Measurements from ENCODE around the gene SNN. TPM values are rescaled to one million over a fixed set of nuclear protein-coding genes. Genes with fewer than 3 reads are reported as not detected.

SNN gene
- total and polyA plus RNA-seq, 2 experiments from 2014 or later, result 28.3 to 41.8 TPM

DNA sequence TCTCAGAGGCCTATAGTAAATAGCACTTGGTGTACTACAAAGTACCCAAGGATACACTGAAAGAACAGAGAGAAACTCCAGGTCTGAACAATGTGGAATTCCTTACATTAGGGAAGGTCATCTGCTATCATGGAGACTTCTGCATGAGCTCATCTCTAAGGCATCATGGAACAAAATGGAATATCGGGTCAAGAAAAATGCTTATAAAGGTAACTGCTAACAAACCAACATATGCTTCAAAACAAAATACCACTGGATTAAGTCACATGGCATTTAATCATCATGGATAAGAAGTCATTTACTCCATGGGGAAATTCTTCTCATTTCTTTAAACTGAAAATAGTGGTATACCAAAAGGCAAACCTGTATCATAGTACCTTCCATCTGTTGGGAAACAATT lies 40.2 kb downstream of the SNN start:
- H3K4me1 ChIP-seq (ENCODE audit: low read depth), result peaks cover 19% of the 10 kb centered on the region
- H3K27ac ChIP-seq, result no peak overlapping the region
- no peaks in the 10 kb centered on the region for H3K9me3 ChIP-seq (ENCODE audit: low read depth)
- peaks cover 1% of the 10 kb centered on the region for H3K36me3 ChIP-seq
- H3K27me3 ChIP-seq, result no peaks in the 10 kb centered on the region
- peak in 1 of 2 donors; percentile 23 for DNase-seq (ENCODE audit: low read depth in 1 of 2, low spot score in 1 of 2)
- TF ChIP-seq, protein P1, sequence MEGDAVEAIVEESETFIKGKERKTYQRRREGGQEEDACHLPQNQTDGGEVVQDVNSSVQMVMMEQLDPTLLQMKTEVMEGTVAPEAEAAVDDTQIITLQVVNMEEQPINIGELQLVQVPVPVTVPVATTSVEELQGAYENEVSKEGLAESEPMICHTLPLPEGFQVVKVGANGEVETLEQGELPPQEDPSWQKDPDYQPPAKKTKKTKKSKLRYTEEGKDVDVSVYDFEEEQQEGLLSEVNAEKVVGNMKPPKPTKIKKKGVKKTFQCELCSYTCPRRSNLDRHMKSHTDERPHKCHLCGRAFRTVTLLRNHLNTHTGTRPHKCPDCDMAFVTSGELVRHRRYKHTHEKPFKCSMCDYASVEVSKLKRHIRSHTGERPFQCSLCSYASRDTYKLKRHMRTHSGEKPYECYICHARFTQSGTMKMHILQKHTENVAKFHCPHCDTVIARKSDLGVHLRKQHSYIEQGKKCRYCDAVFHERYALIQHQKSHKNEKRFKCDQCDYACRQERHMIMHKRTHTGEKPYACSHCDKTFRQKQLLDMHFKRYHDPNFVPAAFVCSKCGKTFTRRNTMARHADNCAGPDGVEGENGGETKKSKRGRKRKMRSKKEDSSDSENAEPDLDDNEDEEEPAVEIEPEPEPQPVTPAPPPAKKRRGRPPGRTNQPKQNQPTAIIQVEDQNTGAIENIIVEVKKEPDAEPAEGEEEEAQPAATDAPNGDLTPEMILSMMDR (IDR thresholded peaks at IDR 0.05; ENCODE audit: low read depth, low read length), result no peak
- H3K4me3 ChIP-seq, result no peak overlapping the region

GRCh38 chr16:11711662-11712061 lies 43.4 kb downstream of the SNN start:
- DNase-seq (ENCODE audit: low read depth in 1 of 2, low spot score in 1 of 2), result no peak
- Histone ChIP-seq H3K4me1 (ENCODE audit: low read depth) (peaks cover 9% of the 10 kb centered on the region), H3K4me3 (no peak overlapping the region), H3K27me3 (no peaks in the 10 kb centered on the region), H3K36me3 (peaks cover 6% of the 10 kb centered on the region), H3K27ac (peak overlapping the region; percentile 27), H3K9me3 (ENCODE audit: low read depth) (no peaks in the 10 kb centered on the region)
- TF ChIP-seq, protein P1 (IDR thresholded peaks at IDR 0.05; ENCODE audit: low read depth, low read length), result no peak

DNA sequence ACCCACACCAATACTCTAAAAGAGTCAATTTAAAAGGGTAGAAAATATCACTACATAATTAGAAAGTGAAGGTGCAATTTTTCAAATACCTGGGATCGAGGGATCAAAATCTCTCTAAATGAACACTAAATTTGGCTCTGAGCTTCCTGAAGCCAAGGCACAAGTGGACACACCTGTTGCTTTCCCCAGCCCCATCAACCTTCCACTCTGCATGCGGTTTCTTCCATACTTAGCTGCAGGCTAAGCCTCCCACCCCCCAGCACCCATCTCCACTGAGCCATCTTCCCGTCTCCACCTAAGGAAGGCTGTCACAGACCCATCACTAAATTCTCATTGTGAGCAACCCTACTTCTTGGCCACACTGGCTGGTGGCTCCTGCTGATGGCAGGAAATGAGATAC lies 43.9 kb downstream of the SNN start:
- peak overlapping the region; percentile 27 for H3K27ac ChIP-seq
- H3K9me3 ChIP-seq (ENCODE audit: low read depth), result no peaks in the 10 kb centered on the region
- no peaks in the 10 kb centered on the region for H3K27me3 ChIP-seq
- H3K36me3 ChIP-seq, result peaks cover 6% of the 10 kb centered on the region
- H3K4me3 ChIP-seq, result no peak overlapping the region
- no peak for DNase-seq (ENCODE audit: low read depth in 1 of 2, low spot score in 1 of 2)
- H3K4me1 ChIP-seq (ENCODE audit: low read depth), result peaks cover 9% of the 10 kb centered on the region
- TF ChIP-seq, protein P1 (IDR thresholded peaks at IDR 0.05; ENCODE audit: low read depth, low read length), result no peak

GRCh38 chr16:11715246-11715947 lies 47.1 kb downstream of the SNN start:
- H3K27ac ChIP-seq, result peak overlapping the region; percentile 38
- peaks cover 12% of the 10 kb centered on the region for H3K36me3 ChIP-seq
- DNase-seq (ENCODE audit: low read depth in 1 of 2, low spot score in 1 of 2), result no peak
- no peak overlapping the region for H3K4me3 ChIP-seq
- H3K27me3 ChIP-seq, result no peaks in the 10 kb centered on the region
- TF ChIP-seq, protein P1 (IDR thresholded peaks at IDR 0.05; ENCODE audit: low read depth, low read length), result no peak
- peaks cover 10% of the 10 kb centered on the region for H3K4me1 ChIP-seq (ENCODE audit: low read depth)
- no peaks in the 10 kb centered on the region for H3K9me3 ChIP-seq (ENCODE audit: low read depth)

DNA sequence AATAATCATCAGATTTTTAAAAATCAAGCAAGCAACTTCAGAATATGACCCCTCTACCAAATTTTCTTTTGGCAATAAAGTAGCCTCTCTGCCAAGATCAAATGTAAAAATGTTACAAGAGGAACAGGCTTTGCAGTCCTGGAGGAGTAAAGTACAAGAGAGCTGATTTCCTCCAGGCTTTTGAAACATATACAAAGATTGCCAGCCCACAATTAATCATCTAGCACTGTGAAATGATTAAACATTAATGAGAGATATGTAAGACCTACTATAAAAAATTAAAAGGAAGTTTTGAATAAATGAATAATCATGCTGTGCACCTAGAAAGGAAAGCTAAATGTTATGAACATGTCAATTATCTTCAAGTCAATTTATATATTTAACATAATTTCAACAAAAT lies 48.1 kb downstream of the SNN start:
- H3K27ac ChIP-seq, result peak overlapping the region; percentile 38
- peaks cover 21% of the 10 kb centered on the region for H3K36me3 ChIP-seq

More for the DNA sequence above, 48.1 kb downstream of the SNN start:
- Histone ChIP-seq H3K4me1 (ENCODE audit: low read depth) (peaks cover 10% of the 10 kb centered on the region), H3K9me3 (ENCODE audit: low read depth) (no peaks in the 10 kb centered on the region), H3K27me3 (no peaks in the 10 kb centered on the region), H3K4me3 (no peak overlapping the region)
- no peak for DNase-seq (ENCODE audit: low read depth in 1 of 2, low spot score in 1 of 2)
- TF ChIP-seq, protein P1 (IDR thresholded peaks at IDR 0.05; ENCODE audit: low read depth, low read length), result no peak

All from cardiac muscle cell (in vitro differentiated cells and primary cell).